ENCODE results near the gene SLC10A4.

SLC10A4 gene

GRCh38 chr4:48470570-48470969 is 12.6 kb upstream of the SLC10A4 start:
- DNase-seq (ENCODE audit: low spot score) = no peak
- Histone ChIP-seq H3K27ac (no peak overlapping the region), H3K4me3 (no peak overlapping the region)
- no peak for TF ChIP-seq CTCF (IDR thresholded peaks at IDR 0.05)

GRCh38 chr4:48472794-48473193 is 10.3 kb upstream of the SLC10A4 start:
- H3K27ac ChIP-seq = no peak overlapping the region
- no peak for TF ChIP-seq CTCF (IDR thresholded peaks at IDR 0.05)

GRCh38 chr4:48475770-48476169 is 7.4 kb upstream of the SLC10A4 start:
- no peak for TF ChIP-seq CTCF (IDR thresholded peaks at IDR 0.05)
- no peak overlapping the region for H3K27ac ChIP-seq

More at GRCh38 chr4:48472794-48473193, 10.3 kb upstream of the SLC10A4 start:
- H3K4me3 ChIP-seq = no peak overlapping the region
- no peak for DNase-seq (ENCODE audit: low spot score)

GRCh38 chr4:48478273-48478672 is 4.9 kb upstream of the SLC10A4 start:
- TF ChIP-seq CTCF (IDR thresholded peaks at IDR 0.05) = no peak
- no peak for DNase-seq (ENCODE audit: low spot score)
- Histone ChIP-seq H3K4me3 (no peak overlapping the region), H3K27ac (no peak overlapping the region)

More at GRCh38 chr4:48475770-48476169, 7.4 kb upstream of the SLC10A4 start:
- no peak overlapping the region for H3K4me3 ChIP-seq
- DNase-seq (ENCODE audit: low spot score) = no peak

- TF ChIP-seq CTCF (IDR thresholded peaks at IDR 0.05) = no peak
- no peak overlapping the region for H3K27ac ChIP-seq
- H3K4me3 ChIP-seq = no peak overlapping the region
- DNase-seq (ENCODE audit: low spot score) = no peak
These were observed 1.6 kb upstream of the SLC10A4 start for GRCh38 chr4:48481581-48481980.

DNA sequence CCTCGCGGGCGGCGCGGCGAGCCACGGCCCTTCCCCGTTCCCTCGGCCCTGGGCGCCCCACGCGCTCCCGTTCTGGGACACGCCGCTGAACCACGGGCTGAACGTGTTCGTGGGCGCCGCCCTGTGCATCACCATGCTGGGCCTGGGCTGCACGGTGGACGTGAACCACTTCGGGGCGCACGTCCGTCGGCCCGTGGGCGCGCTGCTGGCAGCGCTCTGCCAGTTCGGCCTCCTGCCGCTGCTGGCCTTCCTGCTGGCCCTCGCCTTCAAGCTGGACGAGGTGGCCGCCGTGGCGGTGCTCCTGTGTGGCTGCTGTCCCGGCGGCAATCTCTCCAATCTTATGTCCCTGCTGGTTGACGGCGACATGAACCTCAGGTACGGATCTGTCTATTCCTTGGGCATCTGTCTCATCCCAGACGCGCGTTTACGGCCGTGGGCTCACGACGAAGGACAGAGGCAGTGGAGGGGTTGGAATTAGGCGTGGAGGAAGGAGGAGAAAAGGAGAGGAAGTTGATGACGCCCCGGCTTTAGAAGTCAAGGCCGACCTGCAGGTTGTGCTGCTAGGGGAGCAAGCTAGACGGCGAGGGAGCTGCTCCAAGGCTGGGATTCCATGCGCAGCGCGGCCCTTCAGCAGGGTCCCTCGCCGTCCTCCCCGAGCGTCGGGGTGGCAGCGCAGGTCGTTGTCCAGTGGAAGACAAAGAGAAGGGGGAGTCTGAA is 792 bp downstream of the SLC10A4 start:
- H3K27ac ChIP-seq = no peak overlapping the region
- H3K4me3 ChIP-seq = peak overlapping the region; percentile 72
- TF ChIP-seq CTCF (IDR thresholded peaks at IDR 0.05) = no peak
- no peak for DNase-seq (ENCODE audit: low spot score)

DNA sequence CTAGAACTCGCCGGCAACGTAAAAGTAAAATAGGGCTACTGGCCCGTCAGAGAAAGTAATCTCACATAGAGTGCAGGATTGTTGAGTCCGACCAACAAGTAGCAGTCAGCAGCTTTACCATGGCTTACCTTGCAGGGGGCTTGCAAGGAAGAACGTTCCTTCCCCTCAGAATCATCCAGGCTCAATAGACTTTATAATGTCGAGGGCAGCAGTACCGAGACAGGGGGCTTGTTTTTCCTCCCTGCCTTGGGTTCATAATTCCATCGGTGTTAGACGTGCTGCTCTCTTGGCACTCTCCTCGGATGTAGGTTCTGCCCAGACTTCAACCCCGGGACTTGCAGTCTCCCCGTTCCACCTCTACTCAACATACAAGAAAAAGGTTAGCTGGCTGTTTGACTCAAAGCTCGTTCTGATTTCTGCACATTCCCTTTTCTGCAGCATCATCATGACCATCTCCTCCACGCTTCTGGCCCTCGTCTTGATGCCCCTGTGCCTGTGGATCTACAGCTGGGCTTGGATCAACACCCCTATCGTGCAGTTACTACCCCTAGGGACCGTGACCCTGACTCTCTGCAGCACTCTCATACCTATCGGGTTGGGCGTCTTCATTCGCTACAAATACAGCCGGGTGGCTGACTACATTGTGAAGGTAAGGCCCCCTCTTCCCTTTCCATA is 1.5 kb downstream of the SLC10A4 start:
- peak overlapping the region; percentile 72 for H3K4me3 ChIP-seq
- TF ChIP-seq CTCF (IDR thresholded peaks at IDR 0.05) = no peak
- H3K27ac ChIP-seq = no peak overlapping the region
- no peak for DNase-seq (ENCODE audit: low spot score)

Measured in coronary artery (tissue), 2 donors.